Hepatocyte (in vitro differentiated cells): Measurements from ENCODE around the gene PTPRH.

Source experiments
- EZH2phosphoT487 ChIP-seq: fragments of 200-600 bp; sonication (generic); IDR thresholded peaks from one replicate; pipeline ENCODE4 v1.6.1; 2018; ENCODE audit warnings: antibody characterized with exemption, mild to moderate bottlenecking, low read depth, moderate library complexity; ENCODE audit not compliant: unreplicated experiment, severe bottlenecking
- TF ChIP-seq, protein P1 (sequence below): fragments of 200-600 bp; sonication (generic); IDR thresholded peaks from 2 replicates; pipeline ENCODE4 v1.5.1; 2016; ENCODE audit warnings: antibody characterized with exemption, mild to moderate bottlenecking; ENCODE audit not compliant: poor library complexity

DNA sequence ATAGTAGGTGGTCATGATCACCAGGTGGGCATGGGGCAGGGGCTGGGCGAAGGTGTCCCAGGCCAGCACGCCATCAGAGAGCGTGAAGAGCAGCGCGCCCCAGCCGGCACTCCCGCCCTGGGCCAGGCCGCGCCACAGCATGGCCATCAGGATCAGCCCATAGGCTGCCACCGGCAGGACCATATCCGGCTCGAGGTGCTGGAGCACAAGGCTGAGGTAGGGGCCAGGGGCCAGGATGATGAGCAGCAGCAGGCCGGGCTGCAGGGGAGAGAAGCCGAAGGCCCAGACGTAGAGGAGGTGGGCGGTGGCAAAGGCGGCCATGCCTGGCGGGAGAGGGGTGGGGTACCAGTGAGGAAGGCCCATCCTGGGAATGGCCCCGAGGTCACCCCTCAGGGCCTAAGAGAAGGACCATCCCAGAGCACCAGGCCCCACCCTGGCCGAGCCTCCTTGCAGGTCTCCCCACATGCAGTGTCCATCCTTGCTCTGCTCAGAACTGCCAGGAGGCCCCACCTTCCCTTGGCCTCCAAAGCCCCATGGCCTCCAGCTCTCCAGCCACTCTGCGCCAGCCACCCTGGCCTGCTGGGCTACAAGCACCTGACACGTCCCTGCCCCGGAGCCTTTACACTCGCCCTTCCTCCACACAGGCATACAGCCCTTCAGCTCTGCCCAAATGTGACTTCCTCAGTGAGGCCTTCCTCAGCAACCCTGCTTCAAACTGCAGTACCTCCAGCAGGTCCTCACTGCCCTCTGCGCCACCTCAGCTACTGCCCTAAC, 18.1 kb upstream of the PTPRH start:
- TF ChIP-seq, protein P1, sequence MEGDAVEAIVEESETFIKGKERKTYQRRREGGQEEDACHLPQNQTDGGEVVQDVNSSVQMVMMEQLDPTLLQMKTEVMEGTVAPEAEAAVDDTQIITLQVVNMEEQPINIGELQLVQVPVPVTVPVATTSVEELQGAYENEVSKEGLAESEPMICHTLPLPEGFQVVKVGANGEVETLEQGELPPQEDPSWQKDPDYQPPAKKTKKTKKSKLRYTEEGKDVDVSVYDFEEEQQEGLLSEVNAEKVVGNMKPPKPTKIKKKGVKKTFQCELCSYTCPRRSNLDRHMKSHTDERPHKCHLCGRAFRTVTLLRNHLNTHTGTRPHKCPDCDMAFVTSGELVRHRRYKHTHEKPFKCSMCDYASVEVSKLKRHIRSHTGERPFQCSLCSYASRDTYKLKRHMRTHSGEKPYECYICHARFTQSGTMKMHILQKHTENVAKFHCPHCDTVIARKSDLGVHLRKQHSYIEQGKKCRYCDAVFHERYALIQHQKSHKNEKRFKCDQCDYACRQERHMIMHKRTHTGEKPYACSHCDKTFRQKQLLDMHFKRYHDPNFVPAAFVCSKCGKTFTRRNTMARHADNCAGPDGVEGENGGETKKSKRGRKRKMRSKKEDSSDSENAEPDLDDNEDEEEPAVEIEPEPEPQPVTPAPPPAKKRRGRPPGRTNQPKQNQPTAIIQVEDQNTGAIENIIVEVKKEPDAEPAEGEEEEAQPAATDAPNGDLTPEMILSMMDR = no peak
- no peak for TF ChIP-seq EZH2phosphoT487
